HEK293 (cell line): ENCODE data around the gene BZW2.

Source experiments
- CTCF ChIP-seq: fragments of 450-650 bp; formaldehyde crosslinking; IDR thresholded peaks from 2 replicates; pipeline ENCODE4 v1.5.1; 2016; ENCODE audit warnings: missing biosample characterization, missing genetic modification characterization
- GLIS2 ChIP-seq: fragments of 450-650 bp; formaldehyde crosslinking; IDR thresholded peaks from 2 replicates; pipeline ENCODE4 v1.5.1; 2016; ENCODE audit warnings: missing biosample characterization, missing genetic modification characterization
- KLF1 ChIP-seq: fragments of 450-650 bp; formaldehyde crosslinking; IDR thresholded peaks from 2 replicates; pipeline ENCODE4 v1.5.1; 2016; ENCODE audit warnings: missing biosample characterization, missing genetic modification characterization
- PBX3 ChIP-seq: sonication (generic); formaldehyde crosslinking; IDR thresholded peaks from 2 replicates; pipeline ENCODE4 v1.8.1; 2022; ENCODE audit warnings: mild to moderate bottlenecking, moderate library complexity, missing genetic modification reagents
- SP3 ChIP-seq: fragments of 450-650 bp; formaldehyde crosslinking; IDR thresholded peaks from 2 replicates; pipeline ENCODE4 v1.5.1; 2016; ENCODE audit warnings: missing biosample characterization, missing genetic modification characterization
- ZNF768 ChIP-seq: fragments of 450-650 bp; formaldehyde crosslinking; IDR thresholded peaks from 2 replicates; pipeline ENCODE4 v1.5.1; 2018; ENCODE audit warnings: missing biosample characterization, mild to moderate bottlenecking, missing genetic modification characterization
- ZNF777 ChIP-seq: fragments of 450-650 bp; formaldehyde crosslinking; IDR thresholded peaks from 2 replicates; pipeline ENCODE4 v1.5.1; 2017; ENCODE audit warnings: missing biosample characterization, missing genetic modification characterization, borderline replicate concordance

- TF ChIP-seq PBX3 (no peak), ZNF768 (tag by site-specific recombination) (no peak), ZNF777 (tag by site-specific recombination) (no peak), KLF1 (no peak), GLIS2 (tag by site-specific recombination) (no peak), CTCF (no peak), SP3 (tag by site-specific recombination) (no peak)
Observed at GRCh38 chr7:16669581-16669980, 23.6 kb downstream of the BZW2 start.
